HepG2 (cell line): ENCODE data around the gene ATG7. TPM values are rescaled to one million over a fixed set of nuclear protein-coding genes. Genes with fewer than 3 reads are reported as not detected.

Experiments
- ATAC-seq: fragments of 200-7000 bp; cut with Tn5 transposase; 3 replicates; pipeline ENCODE4 v1.9.1; 2020; ENCODE audit warnings: mild to moderate bottlenecking, moderate library complexity
- BruUV-seq: library from RNA; stranded (reverse); fragments of 400-500 nt; replicated peaks from 2 replicates; lab custom pipeline; 2021; lab: Mats Ljungman, UMichigan
- CTCF ChIA-PET: fragments of 300-600 bp; formaldehyde crosslinking; extraction: SDS; loops from one replicate; lab custom pipeline; 2021; ENCODE audit warnings: low total read pairs, inconsistent platforms, low intra/inter-chr PET ratio; lab: Yijun Ruan, JAX
- POLR2A ChIA-PET: fragments of 350-600 bp; sonication (Branson Sonifier 250); formaldehyde crosslinking; loops from one replicate; lab custom pipeline; 2020; ENCODE audit warnings: antibody characterized with exemption, inconsistent platforms; lab: Yijun Ruan, JAX
- DNase-seq: peaks from one replicate; pipeline ENCODE4 v3.0.0-alpha.2; 2015; ENCODE audit warnings: low spot score
- FAIRE-seq: peaks from 3 replicates; lab custom pipeline; 2011; peaks lifted over from hg19 to GRCh38; lab: Jason Lieb, UNC
- H2AFZ ChIP-seq: one replicate; pipeline ENCODE4 v1.6.1; 2011; ENCODE audit warnings: low read length, inconsistent platforms
- H3K27ac ChIP-seq: fragments of 300-600 bp; 3 replicates; pipeline ENCODE4 v1.8.0; 2011; ENCODE audit warnings: mixed run types, mild to moderate bottlenecking, mixed read lengths, low read length, inconsistent platforms; ENCODE audit not compliant: insufficient read depth; ENCODE audit errors: extremely low read length
- H3K27me3 ChIP-seq, 2 experiments: fragments of 200-600 bp in 1 of 2; 2 replicates in 1 of 2; 3 replicates in 1 of 2; pipeline versions ENCODE4 v1.6.0 to v1.8.0; 2011; ENCODE audit warnings: low read length in 2 of 2, mild to moderate bottlenecking in 2 of 2, moderate library complexity in 2 of 2, inconsistent platforms in 1 of 2; ENCODE audit not compliant: insufficient read depth in 2 of 2, control insufficient read depth in 1 of 2
- H3K36me3 ChIP-seq, 2 experiments: fragments of 200-600 bp in 1 of 2; replicated peaks in 1 of 2; 2 replicates in 1 of 2; 3 replicates in 1 of 2; pipeline versions ENCODE4 v1.5.1 to v1.8.0; 2011; ENCODE audit warnings: low read length in 2 of 2, inconsistent platforms in 1 of 2; ENCODE audit not compliant: insufficient read depth in 2 of 2, control insufficient read depth in 1 of 2
- H3K4me1 ChIP-seq: 2 replicates; pipeline ENCODE4 v1.5.1; 2012; ENCODE audit warnings: low read length, inconsistent platforms; ENCODE audit not compliant: insufficient read depth
- H3K4me2 ChIP-seq: 2 replicates; pipeline ENCODE4 v1.6.0; 2011; ENCODE audit warnings: low read depth, low read length, inconsistent platforms
- H3K4me3 ChIP-seq, 3 experiments: fragments of 200-600 bp in 1 of 3; sonication (generic), shearing (Covaris generic) in 1 of 3; replicated peaks in 1 of 3; 2 replicates each; pipeline ENCODE4 v1.5.1; 2011 to 2016; ENCODE audit warnings: low read length in 3 of 3, inconsistent platforms in 2 of 3, low read depth in 2 of 3, mild to moderate bottlenecking in 2 of 3, control low read depth in 1 of 3, mixed read lengths in 1 of 3; ENCODE audit not compliant: insufficient read depth in 1 of 3
- H3K79me2 ChIP-seq: one replicate; pipeline ENCODE4 v1.6.1; 2011; ENCODE audit warnings: low read length, inconsistent platforms; ENCODE audit not compliant: insufficient read depth
- H3K9ac ChIP-seq: 2 replicates; pipeline ENCODE4 v1.6.0; 2011; ENCODE audit warnings: mild to moderate bottlenecking, low read depth, low read length, inconsistent platforms; ENCODE audit not compliant: insufficient read depth
- H3K9me3 ChIP-seq: 2 replicates; pipeline ENCODE4 v1.5.1; 2012; ENCODE audit warnings: mild to moderate bottlenecking, low read length
- H4K20me1 ChIP-seq: 2 replicates; pipeline ENCODE4 v1.6.0; 2011; ENCODE audit warnings: inconsistent platforms, mild to moderate bottlenecking, low read length, moderate library complexity; ENCODE audit not compliant: insufficient read depth
- BCL3 ChIP-seq: sonication (generic); formaldehyde crosslinking; IDR thresholded peaks from 2 replicates; pipeline ENCODE4 v1.5.1; 2020; ENCODE audit warnings: mild to moderate bottlenecking, missing genetic modification reagents, moderate library complexity
- MYC ChIP-seq: sonication (generic); formaldehyde crosslinking; IDR thresholded peaks from 2 replicates; pipeline ENCODE4 v1.9.0; 2021; ENCODE audit warnings: missing genetic modification reagents, borderline replicate concordance
- ZNF142 ChIP-seq: sonication (generic); formaldehyde crosslinking; IDR thresholded peaks from 2 replicates; pipeline ENCODE4 v1.4.0; 2020; ENCODE audit warnings: missing genetic modification reagents
- ZNF205 ChIP-seq: IDR thresholded peaks from 2 replicates; pipeline ENCODE4 v1.6.1; 2018; ENCODE audit warnings: missing biosample characterization, missing genetic modification reagents
- ZNF318 ChIP-seq: sonication (generic); formaldehyde crosslinking; IDR thresholded peaks from 2 replicates; pipeline ENCODE4 v1.4.0; 2020; ENCODE audit warnings: mild to moderate bottlenecking, missing genetic modification reagents
- ZNF430 ChIP-seq: sonication (generic); formaldehyde crosslinking; IDR thresholded peaks from 2 replicates; pipeline ENCODE4 v1.9.0; 2021; ENCODE audit warnings: mild to moderate bottlenecking, missing genetic modification reagents
- WGBS: methylation state at CpG from one replicate; pipeline ENCODE4 v1.1.6; 2017; ENCODE audit warnings: low lambda C conversion rate; 5-methylcytosine and 5-hydroxymethylcytosine counted together
- in situ Hi-C: cut with HindIII; loops from 2 replicates; pipeline ENCODE4 v1.10.0; 2017; ENCODE audit warnings: low pct_unique_long_range_greater_than_20kb; ENCODE audit not compliant: extremely low pct_ligation_motif_present
- intact Hi-C: fragments of 100-400 bp; cut with micrococcal nuclease; formaldehyde crosslinking; loops from one replicate; pipeline ENCODE4 v1.10.0; 2022; ENCODE audit not compliant: unreplicated experiment
- polyA plus RNA-seq, 8 experiments: library from polyadenylated mRNA; depleted of rRNA in 3 of 8; stranded (reverse) in 7 of 8; unstranded in 1 of 8; fragments of >200 nt; fragmentation: Illumina TruSeq in 4 of 8; extraction: Trizol in 4 of 8; gene quantifications; 2 replicates each; pipeline versions ENCODE4 v1.2.1 to v1.2.3, GENCODE V29; 2011 to 2016; ENCODE audit warnings: low read depth in 4 of 8, missing spikeins in 1 of 8, mixed read lengths in 1 of 8; ENCODE audit not compliant: insufficient read depth in 1 of 8
- total RNA-seq, 5 experiments: library from RNA; depleted of rRNA; stranded (reverse); fragments of >200 nt; fragmentation: Illumina TruSeq; extraction: Trizol; gene quantifications; 2 replicates each; pipeline ENCODE4 v1.2.3, GENCODE V29; 2016; ENCODE audit warnings: low read depth in 1 of 5
- TF ChIP-seq, protein P1 (sequence below): sonication (generic); formaldehyde crosslinking; IDR thresholded peaks from 2 replicates; pipeline ENCODE4 v1.8.0; 2022; ENCODE audit warnings: mild to moderate bottlenecking, missing genetic modification reagents, moderate library complexity

Gene ATG7
- total and polyA plus RNA-seq, 2 of the 13 experiments (the other 11 are each of a cell fraction or from before 2014, with no cell fraction given), result 7.8 to 22.1 TPM

DNA sequence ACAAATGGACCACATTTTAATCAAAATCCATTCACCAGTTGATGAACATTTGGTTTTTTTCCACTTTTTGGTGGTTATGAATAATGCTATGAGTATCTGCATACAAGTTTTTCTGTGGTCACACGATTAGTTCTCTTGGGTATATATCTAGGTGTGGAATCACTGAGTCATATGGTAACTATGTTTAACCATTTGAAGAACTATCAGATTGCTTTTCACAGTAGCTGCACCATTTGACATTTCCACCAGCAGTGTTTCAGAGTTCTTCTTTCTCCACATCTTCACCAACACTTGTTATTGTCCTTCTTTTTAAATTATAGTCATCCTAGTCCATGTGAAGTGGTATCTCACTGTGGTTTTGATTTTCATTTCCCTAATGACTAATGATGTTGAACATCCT lies 33.3 kb upstream of the ATG7 start:
- intact Hi-C loops, result loop anchor here (5.0 kb wide), 1 partner anchor 413 kb away; no protein-coding TSS in a partner anchor
- H3K27ac ChIP-seq, result no peak overlapping the region
- H4K20me1 ChIP-seq, result no peaks in the 10 kb centered on the region
- no peak overlapping the region for H3K4me3 ChIP-seq
- no peak for DNase-seq
- no TSS peak for BruUV-seq
- no peak for FAIRE-seq
- WGBS, result 0% methylated on average over 1 of the region's 1 CpG
- CTCF ChIA-PET, result no interaction called here
- ATAC-seq, result no peak
- no peaks in the 10 kb centered on the region for H3K4me1 ChIP-seq
- H3K9ac ChIP-seq, result no peak overlapping the region
- H3K4me2 ChIP-seq, result no peak overlapping the region
- H3K79me2 ChIP-seq, result no peaks in the 10 kb centered on the region
- no peaks in the 10 kb centered on the region for H3K36me3 ChIP-seq
- no peaks in the 10 kb centered on the region for H3K9me3 ChIP-seq
- peaks cover 0 to 3% of the 10 kb centered on the region in 2 experiments; a peak in 2 of 5 replicates for H3K27me3 ChIP-seq
- TF ChIP-seq BCL3 (CRISPR knock-in tag) (no peak), ZNF430 (no peak), ZNF142 (CRISPR knock-in tag) (no peak), ZNF205 (no peak), MYC (no peak), ZNF318 (no peak)
- TF ChIP-seq, protein P1, sequence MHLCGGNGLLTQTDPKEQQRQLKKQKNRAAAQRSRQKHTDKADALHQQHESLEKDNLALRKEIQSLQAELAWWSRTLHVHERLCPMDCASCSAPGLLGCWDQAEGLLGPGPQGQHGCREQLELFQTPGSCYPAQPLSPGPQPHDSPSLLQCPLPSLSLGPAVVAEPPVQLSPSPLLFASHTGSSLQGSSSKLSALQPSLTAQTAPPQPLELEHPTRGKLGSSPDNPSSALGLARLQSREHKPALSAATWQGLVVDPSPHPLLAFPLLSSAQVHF (CRISPR knock-in tag), result no peak
- TF ChIP-seq, all 625 proteins: peak for 0
- in situ Hi-C loops, result loop anchor here (5.0 to 10.0 kb wide), 2 partner anchors 98 to 416 kb away; no protein-coding TSS in a partner anchor
- POLR2A ChIA-PET, result no interaction called here
- no peak overlapping the region for H2AFZ ChIP-seq
